MM.1S (cell line): ENCODE measurements around the gene HASPIN.
"Not testable (repeated sequence)": the region's sequence is repeated elsewhere in the genome, so short reads cannot be mapped to it uniquely, and the experiment has no call there.

Source experiments
- DNase-seq: peaks from one replicate; pipeline ENCODE4 v3.0.0-alpha.2; 2015
- H2AFZ ChIP-seq: fragments of 300-600 bp; sonication (generic); 2 replicates; pipeline ENCODE4 v1.6.0; 2016; ENCODE audit warnings: antibody characterized with exemption, low read length
- H3F3A ChIP-seq: fragments of 300-600 bp; sonication (generic); 2 replicates; pipeline ENCODE4 v1.6.1; 2016; ENCODE audit warnings: mild to moderate bottlenecking, antibody characterized with exemption, low read length, moderate library complexity, mixed read lengths; ENCODE audit not compliant: insufficient read depth
- H3K27ac ChIP-seq: fragments of 300-600 bp; sonication (generic); 2 replicates; pipeline ENCODE4 v1.5.1; 2016; ENCODE audit warnings: mild to moderate bottlenecking, low read length
- H3K27me3 ChIP-seq: fragments of 300-600 bp; sonication (generic); replicated peaks from 2 replicates; pipeline ENCODE4 v1.6.0; 2016; ENCODE audit warnings: low read length; ENCODE audit not compliant: insufficient read depth
- H3K36me3 ChIP-seq: fragments of 300-600 bp; sonication (generic); replicated peaks from 2 replicates; pipeline ENCODE4 v1.6.1; 2016; ENCODE audit warnings: mild to moderate bottlenecking, low read length, mixed read lengths; ENCODE audit not compliant: insufficient read depth
- H3K4me1 ChIP-seq: fragments of 300-600 bp; sonication (generic); 2 replicates; pipeline ENCODE4 v1.6.1; 2016; ENCODE audit warnings: low read length, mixed read lengths
- H3K4me2 ChIP-seq: fragments of 300-600 bp; sonication (generic); 2 replicates; pipeline ENCODE4 v1.6.0; 2016; ENCODE audit warnings: low read depth, low read length
- H3K4me3 ChIP-seq: fragments of 300-600 bp; sonication (generic); 2 replicates; pipeline ENCODE4 v1.5.1; 2016; ENCODE audit warnings: low read length, mixed read lengths
- H3K79me2 ChIP-seq: fragments of 300-600 bp; sonication (generic); 2 replicates; pipeline ENCODE4 v1.6.1; 2016; ENCODE audit warnings: mixed run types, low read length, mixed read lengths
- H3K9ac ChIP-seq: fragments of 300-600 bp; sonication (generic); 2 replicates; pipeline ENCODE4 v1.6.1; 2016; ENCODE audit warnings: low read length, mixed read lengths
- H3K9me2 ChIP-seq: fragments of 300-600 bp; sonication (generic); replicated peaks from 2 replicates; pipeline ENCODE4 v1.6.1; 2016; ENCODE audit warnings: mild to moderate bottlenecking, low read length, mixed read lengths; ENCODE audit not compliant: insufficient read depth
- H3K9me3 ChIP-seq: fragments of 300-600 bp; sonication (generic); replicated peaks from 2 replicates; pipeline ENCODE4 v1.6.1; 2016; ENCODE audit warnings: mild to moderate bottlenecking, low read length, mixed read lengths; ENCODE audit not compliant: insufficient read depth
- H4K20me1 ChIP-seq: fragments of 300-600 bp; sonication (generic); 2 replicates; pipeline ENCODE4 v1.6.1; 2016; ENCODE audit warnings: mild to moderate bottlenecking, low read length, moderate library complexity, mixed read lengths; ENCODE audit not compliant: insufficient read depth
- EZH2 ChIP-seq: fragments of 300-600 bp; sonication (generic); optimal IDR thresholded peaks from 2 replicates; pipeline ENCODE3; 2017; ENCODE audit warnings: low read depth, mild to moderate bottlenecking, antibody characterized with exemption, low read length, mixed read lengths
- EZH2phosphoT487 ChIP-seq: fragments of 300-600 bp; sonication (generic); IDR thresholded peaks from 2 replicates; pipeline ENCODE4 v1.6.1; 2018; ENCODE audit warnings: antibody characterized with exemption, low read length
- TF ChIP-seq, protein P1 (sequence below): fragments of 300-600 bp; sonication (generic); IDR thresholded peaks from 2 replicates; pipeline ENCODE4 v1.5.1; 2016; ENCODE audit warnings: antibody characterized with exemption, low read length, mixed read lengths

The HASPIN gene

GRCh38 chr17:3723188-3723555 lies 531 bp upstream of the HASPIN start:
- Histone ChIP-seq H3F3A (0 out of 2 replicates have a peak, but pooled peaks cover 4% of the 10 kb centered on the region), H3K9me3 (no peaks in the 10 kb centered on the region), H3K4me2 (peak overlapping the region; percentile 99), H3K27me3 (no peaks in the 10 kb centered on the region), H3K4me3 (peak overlapping the region; percentile 90), H3K4me1 (peaks cover 18% of the 10 kb centered on the region), H2AFZ (peak overlapping the region; percentile 77), H3K9me2 (no peaks in the 10 kb centered on the region), H4K20me1 (no peaks in the 10 kb centered on the region), H3K27ac (peak overlapping the region; percentile 64), H3K36me3 (no peaks in the 10 kb centered on the region; the same call in 1 of the 2 replicates), H3K9ac (peak overlapping the region; percentile 84), H3K79me2 (peaks cover 55% of the 10 kb centered on the region)
- TF ChIP-seq EZH2 (no peak), EZH2phosphoT487 (no peak)
- TF ChIP-seq, protein P1, sequence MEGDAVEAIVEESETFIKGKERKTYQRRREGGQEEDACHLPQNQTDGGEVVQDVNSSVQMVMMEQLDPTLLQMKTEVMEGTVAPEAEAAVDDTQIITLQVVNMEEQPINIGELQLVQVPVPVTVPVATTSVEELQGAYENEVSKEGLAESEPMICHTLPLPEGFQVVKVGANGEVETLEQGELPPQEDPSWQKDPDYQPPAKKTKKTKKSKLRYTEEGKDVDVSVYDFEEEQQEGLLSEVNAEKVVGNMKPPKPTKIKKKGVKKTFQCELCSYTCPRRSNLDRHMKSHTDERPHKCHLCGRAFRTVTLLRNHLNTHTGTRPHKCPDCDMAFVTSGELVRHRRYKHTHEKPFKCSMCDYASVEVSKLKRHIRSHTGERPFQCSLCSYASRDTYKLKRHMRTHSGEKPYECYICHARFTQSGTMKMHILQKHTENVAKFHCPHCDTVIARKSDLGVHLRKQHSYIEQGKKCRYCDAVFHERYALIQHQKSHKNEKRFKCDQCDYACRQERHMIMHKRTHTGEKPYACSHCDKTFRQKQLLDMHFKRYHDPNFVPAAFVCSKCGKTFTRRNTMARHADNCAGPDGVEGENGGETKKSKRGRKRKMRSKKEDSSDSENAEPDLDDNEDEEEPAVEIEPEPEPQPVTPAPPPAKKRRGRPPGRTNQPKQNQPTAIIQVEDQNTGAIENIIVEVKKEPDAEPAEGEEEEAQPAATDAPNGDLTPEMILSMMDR: no peak
- no peak for DNase-seq

DNA sequence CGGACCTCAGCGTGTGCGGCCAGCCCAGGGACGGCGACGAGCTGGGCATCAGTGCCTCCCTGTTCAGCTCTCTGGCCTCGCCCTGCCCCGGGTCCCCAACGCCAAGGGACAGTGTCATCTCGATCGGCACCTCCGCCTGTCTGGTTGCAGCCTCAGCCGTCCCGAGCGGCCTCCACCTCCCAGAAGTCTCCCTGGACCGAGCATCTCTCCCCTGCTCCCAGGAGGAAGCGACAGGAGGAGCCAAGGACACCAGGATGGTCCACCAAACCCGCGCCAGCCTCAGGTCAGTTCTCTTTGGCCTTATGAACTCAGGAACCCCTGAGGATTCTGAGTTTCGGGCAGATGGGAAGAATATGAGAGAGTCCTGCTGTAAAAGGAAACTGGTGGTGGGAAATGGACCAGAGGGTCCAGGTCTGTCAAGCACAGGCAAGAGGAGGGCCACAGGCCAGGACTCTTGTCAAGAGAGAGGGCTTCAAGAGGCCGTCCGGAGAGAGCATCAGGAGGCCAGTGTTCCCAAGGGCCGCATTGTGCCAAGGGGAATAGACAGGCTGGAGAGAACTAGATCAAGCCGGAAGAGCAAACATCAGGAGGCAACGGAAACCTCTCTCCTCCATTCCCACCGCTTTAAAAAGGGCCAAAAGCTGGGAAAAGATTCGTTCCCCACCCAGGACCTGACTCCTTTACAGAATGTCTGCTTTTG lies 825 bp downstream of the HASPIN start:
- no peak overlapping the region for H3K27ac ChIP-seq
- H3K4me1 ChIP-seq: peaks cover 18% of the 10 kb centered on the region
- peak overlapping the region; percentile 99 for H3K4me2 ChIP-seq
- no peaks in the 10 kb centered on the region for H4K20me1 ChIP-seq
- TF ChIP-seq EZH2phosphoT487: no peak
- no peak for TF ChIP-seq EZH2
- peaks cover 60% of the 10 kb centered on the region for H3K79me2 ChIP-seq
- H3K36me3 ChIP-seq: no peaks in the 10 kb centered on the region; the same call in 1 of the 2 replicates
- H3K27me3 ChIP-seq: no peaks in the 10 kb centered on the region
- H3K9me2 ChIP-seq: no peaks in the 10 kb centered on the region
- 0 out of 2 replicates have a peak, but pooled peaks cover 4% of the 10 kb centered on the region for H3F3A ChIP-seq
- DNase-seq: no peak
- no peaks in the 10 kb centered on the region for H3K9me3 ChIP-seq
- H2AFZ ChIP-seq: peak overlapping the region; percentile 77
- peak overlapping the region; percentile 90 for H3K4me3 ChIP-seq
- peak overlapping the region; percentile 84 for H3K9ac ChIP-seq

DNA sequence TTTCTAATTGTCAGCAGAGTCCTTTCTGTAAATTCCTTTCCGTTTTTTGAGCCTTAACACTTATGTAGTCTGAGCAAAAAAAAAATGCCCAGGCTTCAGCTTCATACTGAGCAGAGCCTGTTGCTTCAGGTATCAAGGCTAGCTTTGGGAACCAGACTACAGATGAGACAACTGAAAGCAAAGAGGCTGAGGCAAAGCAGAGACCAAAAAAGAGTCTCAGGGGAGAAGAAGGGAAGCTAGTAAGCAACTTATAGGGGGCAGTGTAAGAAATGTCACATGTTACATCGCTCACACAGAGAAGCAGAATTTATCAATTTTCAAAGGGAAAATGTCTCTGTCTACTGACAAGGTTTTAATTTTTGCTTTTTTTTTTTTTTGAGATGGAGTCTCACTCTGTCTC lies 3.3 kb downstream of the HASPIN start:
- Histone ChIP-seq H2AFZ (no peak overlapping the region), H4K20me1 (no peaks in the 10 kb centered on the region), H3K9ac (no peak overlapping the region), H3K4me2 (no peak overlapping the region), H3K79me2 (peaks cover 60% of the 10 kb centered on the region), H3F3A (0 out of 2 replicates have a peak, but pooled peaks cover 4% of the 10 kb centered on the region), H3K27ac (no peak overlapping the region), H3K4me3 (no peak overlapping the region), H3K9me3 (no peaks in the 10 kb centered on the region), H3K27me3 (no peaks in the 10 kb centered on the region), H3K4me1 (peaks cover 18% of the 10 kb centered on the region), H3K36me3 (no peaks in the 10 kb centered on the region; the same call in 1 of the 2 replicates), H3K9me2 (no peaks in the 10 kb centered on the region)
- DNase-seq: no peak
- TF ChIP-seq EZH2: no peak
- TF ChIP-seq, protein P1: no peak
- no peak for TF ChIP-seq EZH2phosphoT487

- H3K36me3 ChIP-seq, H3K9ac ChIP-seq, H2AFZ ChIP-seq, DNase-seq, H3K4me3 ChIP-seq, H3K9me2 ChIP-seq, H3K4me2 ChIP-seq, H3K9me3 ChIP-seq, H3K27ac ChIP-seq, H3K27me3 ChIP-seq, H4K20me1 ChIP-seq, H3F3A ChIP-seq: not testable (repeated sequence)
- peaks cover 52% of the 10 kb centered on the region for H3K79me2 ChIP-seq
- H3K4me1 ChIP-seq: peaks cover 13% of the 10 kb centered on the region
These were observed 4.4 kb downstream of the HASPIN start for GRCh38 chr17:3728099-3728498.
